ENCODE measurements around the gene PI4KB.

DNA sequence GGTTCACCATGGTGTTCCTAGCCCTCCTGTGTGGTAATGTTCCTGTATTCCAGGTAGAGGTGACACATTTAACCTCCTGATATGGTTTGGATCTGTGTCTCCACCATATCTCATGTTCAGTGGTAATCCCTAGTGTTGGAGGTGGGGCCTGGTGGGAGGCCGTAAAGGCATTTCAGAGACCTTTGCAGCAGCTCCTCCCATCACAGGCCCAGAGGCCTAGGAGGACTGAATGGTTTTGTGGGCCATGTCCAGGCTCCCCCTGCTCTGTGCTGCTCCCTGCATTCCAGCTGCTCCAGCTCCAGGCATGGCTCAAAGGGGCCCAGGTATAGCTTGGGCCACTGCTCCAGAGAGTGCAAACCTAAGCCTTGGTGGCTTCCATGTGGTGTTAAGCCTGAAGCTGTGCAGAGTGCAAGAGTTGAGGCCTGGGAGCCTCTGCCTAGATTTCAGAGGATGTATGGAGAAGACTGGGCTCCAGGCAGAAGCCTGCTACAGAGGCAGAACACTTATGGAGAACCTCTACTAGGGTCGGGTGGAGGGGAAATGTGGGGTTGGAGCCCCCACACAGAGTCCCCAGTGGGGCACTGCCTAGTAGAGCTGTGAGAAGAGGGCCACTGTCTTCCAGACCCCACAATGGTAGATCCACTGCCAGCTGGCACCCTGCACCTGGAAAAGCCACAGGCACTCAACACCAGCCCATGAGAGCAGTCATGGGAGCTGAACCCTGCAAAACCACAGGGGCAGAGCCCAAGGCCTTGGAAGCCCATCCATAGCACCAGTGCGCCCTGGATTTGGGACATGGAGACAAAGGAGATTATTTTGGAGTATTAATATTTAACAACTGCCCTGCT, 35.3 kb upstream of the PI4KB start:
- TF ChIP-seq PATZ1 (CRISPR knock-in tag; IDR thresholded peaks at IDR 0.05; ENCODE audit: borderline replicate concordance) (no peak), RARB (CRISPR knock-in tag; IDR thresholded peaks at IDR 0.05) (no peak), CREB5 (CRISPR knock-in tag; IDR thresholded peaks at IDR 0.05; ENCODE audit: low read depth) (no peak), ZNF565 (CRISPR knock-in tag; conservative IDR thresholded peaks at IDR 0.05; ENCODE audit: low read depth) (no peak), TCF4 (CRISPR knock-in tag; IDR thresholded peaks at IDR 0.05; ENCODE audit: borderline replicate concordance) (no peak), GLIS3 (CRISPR knock-in tag; IDR thresholded peaks at IDR 0.05) (no peak), ZFP30 (CRISPR knock-in tag; IDR thresholded peaks at IDR 0.05) (no peak), TOX (CRISPR knock-in tag; IDR thresholded peaks at IDR 0.05; ENCODE audit: borderline replicate concordance) (no peak)
- TF ChIP-seq, protein P1, sequence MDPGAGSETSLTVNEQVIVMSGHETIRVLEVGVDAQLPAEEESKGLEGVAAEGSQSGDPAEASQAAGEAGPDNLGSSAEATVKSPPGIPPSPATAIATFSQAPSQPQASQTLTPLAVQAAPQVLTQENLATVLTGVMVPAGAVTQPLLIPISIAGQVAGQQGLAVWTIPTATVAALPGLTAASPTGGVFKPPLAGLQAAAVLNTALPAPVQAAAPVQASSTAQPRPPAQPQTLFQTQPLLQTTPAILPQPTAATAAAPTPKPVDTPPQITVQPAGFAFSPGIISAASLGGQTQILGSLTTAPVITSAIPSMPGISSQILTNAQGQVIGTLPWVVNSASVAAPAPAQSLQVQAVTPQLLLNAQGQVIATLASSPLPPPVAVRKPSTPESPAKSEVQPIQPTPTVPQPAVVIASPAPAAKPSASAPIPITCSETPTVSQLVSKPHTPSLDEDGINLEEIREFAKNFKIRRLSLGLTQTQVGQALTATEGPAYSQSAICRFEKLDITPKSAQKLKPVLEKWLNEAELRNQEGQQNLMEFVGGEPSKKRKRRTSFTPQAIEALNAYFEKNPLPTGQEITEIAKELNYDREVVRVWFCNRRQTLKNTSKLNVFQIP (CRISPR knock-in tag; IDR thresholded peaks at IDR 0.05; ENCODE audit: borderline replicate concordance, low read depth), result no peak
